NCI-H2107 (cell line): Measurements from ENCODE around the gene SF3A2.
"Not testable (repeated sequence)": the region's sequence is repeated elsewhere in the genome, so short reads cannot be mapped to it uniquely, and the experiment has no call there.

Source experiments
- DNase-seq: peaks from one replicate; lab custom pipeline; 2025; lab: John Stamatoyannopoulos, UW

Gene SF3A2

GRCh38 chr19:2274931-2275535 is 38.4 kb downstream of the SF3A2 start:
- no peak for DNase-seq

DNA sequence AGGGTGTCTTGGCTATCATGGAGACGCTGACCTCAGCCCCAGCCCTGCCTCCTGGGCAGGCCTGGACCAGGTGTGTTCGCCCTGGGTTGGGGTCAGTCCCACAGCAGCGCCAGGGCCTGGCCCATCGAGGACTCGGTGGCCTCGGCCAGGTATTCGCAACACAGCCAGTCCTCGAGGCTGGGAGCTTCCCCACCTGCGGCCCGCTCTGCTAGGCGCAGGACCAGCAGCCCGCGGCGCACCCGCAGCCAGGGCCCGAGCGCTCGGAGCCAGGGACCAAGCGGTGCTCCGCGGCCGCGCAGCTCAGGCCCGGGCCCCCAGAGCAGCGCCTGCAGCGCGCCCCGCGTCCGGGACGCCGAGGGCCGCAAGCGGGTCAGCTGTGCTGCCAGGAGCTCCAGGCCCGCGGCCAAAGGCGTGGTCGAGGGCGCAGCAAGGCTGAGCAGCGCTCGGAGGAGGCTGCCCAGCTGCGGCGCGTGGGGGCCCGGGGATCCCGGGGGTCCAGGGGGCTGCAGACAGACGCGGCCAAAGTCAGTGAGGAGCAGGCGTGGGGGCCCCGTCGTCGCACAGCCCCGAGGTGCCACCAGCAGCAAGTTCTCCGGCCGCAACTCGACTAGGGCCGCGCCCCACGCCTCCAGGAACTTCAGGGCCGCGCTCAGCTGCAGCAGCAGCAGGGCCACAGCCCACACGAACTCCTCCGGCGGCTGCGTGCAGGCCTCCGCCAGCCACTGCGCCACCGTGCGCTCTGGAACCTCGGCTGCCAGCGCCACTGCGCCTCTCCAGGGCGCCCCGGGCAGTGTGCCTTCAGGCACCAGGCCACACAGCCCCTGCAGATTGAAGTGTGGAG is 39.2 kb downstream of the SF3A2 start:
- no peak for DNase-seq

DNA sequence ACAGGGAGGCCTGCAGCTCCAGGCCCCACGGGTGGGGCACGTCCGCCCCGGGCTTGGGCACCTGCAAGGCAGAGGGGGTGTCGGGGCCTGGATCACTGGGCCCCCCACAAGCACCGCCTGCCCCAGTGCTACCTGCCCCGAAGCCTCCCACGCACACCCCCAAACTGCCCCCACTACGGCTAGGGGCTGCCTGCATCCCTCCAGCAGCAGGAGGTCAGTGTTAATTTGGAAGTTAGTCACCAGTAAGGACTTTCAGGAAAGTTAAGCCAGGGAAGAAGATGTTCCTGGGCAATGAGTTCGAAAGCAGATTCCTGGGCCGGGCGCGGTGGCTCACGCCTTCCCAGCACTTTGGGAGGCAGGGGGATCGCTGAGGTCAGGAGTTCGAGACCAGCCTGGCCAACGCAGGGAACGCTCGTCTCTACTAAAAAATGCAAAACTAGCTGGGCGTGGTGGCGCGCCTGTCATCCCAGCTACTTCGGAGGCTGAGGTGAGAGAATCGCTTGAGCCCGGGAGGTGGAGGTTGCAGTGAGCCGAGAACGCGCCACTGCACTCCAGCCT is 39.9 kb downstream of the SF3A2 start:
- DNase-seq: no peak

DNA sequence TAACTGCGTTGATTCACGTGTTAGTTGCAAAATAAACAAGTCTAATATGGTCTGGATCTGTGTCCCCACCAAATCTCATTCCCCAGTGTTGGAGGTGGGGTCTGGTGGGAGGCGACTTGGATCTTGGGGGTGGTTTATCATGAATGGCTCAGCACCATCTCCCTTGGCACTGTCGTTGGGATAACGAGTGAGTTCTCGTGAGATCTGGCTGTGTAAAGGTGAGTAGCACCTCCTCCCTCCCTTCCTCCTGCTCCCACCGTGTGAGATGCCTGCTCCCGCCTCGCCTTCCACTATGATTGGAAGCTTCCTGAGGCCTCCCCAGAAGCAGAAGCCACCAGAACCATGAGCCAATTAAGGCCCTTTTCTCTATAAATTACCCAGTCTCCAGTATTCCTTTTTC is 40.5 kb downstream of the SF3A2 start:
- no peak for DNase-seq

GRCh38 chr19:2278459-2279158 is 42.0 kb downstream of the SF3A2 start:
- no peak for DNase-seq

- DNase-seq: no peak
Observed at GRCh38 chr19:2280633-2281264, 44.1 kb downstream of the SF3A2 start.

- DNase-seq: not testable (repeated sequence)
Observed at GRCh38 chr19:2281265-2282061, 44.8 kb downstream of the SF3A2 start.

GRCh38 chr19:2282062-2282861 is 45.6 kb downstream of the SF3A2 start, which contains the start of gene PEAK3:
Gene PEAK3, minus strand, starts transcription at chr19:2282175. Its CDS starts 1,244 bp downstream, at chr19:2280931.
- DNase-seq: no peak

- no peak for DNase-seq
Observed at GRCh38 chr19:2282862-2283237, 46.2 kb downstream of the SF3A2 start.

DNA sequence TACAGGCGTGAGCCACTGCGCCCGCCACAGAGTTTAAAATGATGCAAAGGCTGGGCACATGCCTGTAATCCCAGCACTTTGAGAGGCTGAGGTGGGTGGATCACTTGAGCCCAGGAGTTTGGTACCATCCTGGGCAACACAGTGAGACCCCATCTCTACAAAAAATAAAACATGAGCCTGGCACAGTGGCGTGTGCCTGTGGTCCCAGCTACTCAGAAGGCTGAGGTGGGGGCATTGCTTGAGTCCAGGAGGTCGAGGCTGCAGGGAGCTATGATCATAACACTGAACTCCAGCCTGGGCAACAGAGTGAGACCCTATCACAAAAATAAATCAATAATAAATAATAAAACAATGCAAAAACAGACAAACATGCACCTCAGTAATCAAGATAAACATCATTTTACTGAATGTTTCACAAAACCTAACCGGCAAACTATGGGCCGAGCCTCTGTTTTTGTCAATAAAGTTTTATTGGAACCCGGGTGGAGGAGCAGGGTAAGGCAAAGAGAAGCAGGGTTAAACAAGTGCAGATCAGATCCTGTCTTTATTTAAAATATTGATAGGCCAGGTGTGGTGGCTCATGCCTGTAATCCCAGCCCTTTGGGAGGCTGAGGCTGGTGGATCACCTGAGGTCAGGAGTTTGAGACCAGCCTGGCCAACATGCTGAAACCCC is 47.3 kb downstream of the SF3A2 start:
- no peak for DNase-seq

- DNase-seq: no peak
Observed at GRCh38 chr19:2286402-2287140, 49.9 kb downstream of the SF3A2 start.

DNA sequence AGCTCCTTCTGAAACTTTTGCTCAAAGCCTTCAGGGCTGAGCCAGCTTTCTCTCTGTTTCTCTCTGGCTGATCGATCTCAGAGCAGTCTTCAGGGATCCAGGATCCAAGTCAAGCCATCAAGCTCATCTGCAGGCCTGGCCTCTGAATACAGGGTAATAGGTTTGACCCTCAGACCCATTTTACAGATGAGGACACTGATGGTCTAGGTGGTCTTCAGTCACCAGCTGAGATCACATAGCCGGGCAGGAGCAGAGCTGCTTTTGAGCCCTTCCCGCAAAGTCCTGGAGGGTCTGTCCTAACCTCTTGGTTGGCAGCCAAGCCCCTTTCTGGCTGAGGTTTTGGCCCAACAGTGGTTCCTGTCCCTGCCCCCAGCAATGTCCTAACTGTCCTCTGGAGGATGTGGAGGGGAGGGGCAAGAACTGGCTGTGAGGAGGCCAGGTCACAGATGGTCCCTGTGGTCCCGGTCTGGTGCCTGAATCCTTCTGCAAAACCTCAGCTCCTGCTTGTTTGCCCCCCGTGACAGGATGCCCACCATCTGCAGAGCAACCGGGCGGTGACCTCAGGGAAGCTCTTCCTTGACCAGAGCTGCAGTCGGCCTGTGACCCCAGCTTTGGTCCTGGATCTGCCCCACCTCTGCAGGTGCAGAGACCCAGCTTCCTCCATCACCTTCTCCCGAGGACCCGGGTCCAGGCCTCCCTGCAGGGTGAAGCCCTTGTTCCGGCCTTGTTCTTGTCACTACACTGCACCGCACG is 51.1 kb downstream of the SF3A2 start:
- DNase-seq: no peak

- no peak for DNase-seq
Observed at GRCh38 chr19:2288338-2288817, 51.8 kb downstream of the SF3A2 start.

- no peak for DNase-seq
Observed at GRCh38 chr19:2288818-2289713, 52.4 kb downstream of the SF3A2 start.

- no peak for DNase-seq
Observed at GRCh38 chr19:2289714-2290435, 53.3 kb downstream of the SF3A2 start.

GRCh38 chr19:2290441-2291184 is 54.0 kb downstream of the SF3A2 start:
- DNase-seq: no peak
